Dendritic cell treated with granulocyte-macrophage colony-stimulating factor and Interleukin-4, amounts not matched to agents 40 ng/mL and 50 ng/mL, for 4 days (primary cell): Measurements from ENCODE around the gene CDC42BPG.
A peak's percentile ranks its signal among the peaks of the same experiment; 100 is the strongest.

Source experiments
- H3K27ac Mint-ChIP-seq: one replicate; pipeline ENCODE4 v1.8.0; 2022; ENCODE audit warnings: mild to moderate bottlenecking, mixed read lengths
- H3K27me3 Mint-ChIP-seq: one replicate; pipeline ENCODE4 v1.8.0; 2022; ENCODE audit warnings: mild to moderate bottlenecking, mixed read lengths
- H3K36me3 Mint-ChIP-seq: one replicate; pipeline ENCODE4 v1.8.0; 2022; ENCODE audit warnings: low read depth, mixed read lengths
- H3K4me1 Mint-ChIP-seq: one replicate; pipeline ENCODE4 v1.8.0; 2022; ENCODE audit warnings: low read depth, mixed read lengths
- H3K4me3 Mint-ChIP-seq: one replicate; pipeline ENCODE4 v1.8.0; 2022; ENCODE audit warnings: mild to moderate bottlenecking, moderate library complexity, mixed read lengths
- H3K9me3 Mint-ChIP-seq: one replicate; pipeline ENCODE4 v1.8.0; 2022; ENCODE audit warnings: mixed read lengths
- intact Hi-C: fragments of 100-400 bp; cut with micrococcal nuclease; formaldehyde crosslinking; loops from one replicate; pipeline ENCODE4 v1.15.0; 2022

Gene CDC42BPG

DNA sequence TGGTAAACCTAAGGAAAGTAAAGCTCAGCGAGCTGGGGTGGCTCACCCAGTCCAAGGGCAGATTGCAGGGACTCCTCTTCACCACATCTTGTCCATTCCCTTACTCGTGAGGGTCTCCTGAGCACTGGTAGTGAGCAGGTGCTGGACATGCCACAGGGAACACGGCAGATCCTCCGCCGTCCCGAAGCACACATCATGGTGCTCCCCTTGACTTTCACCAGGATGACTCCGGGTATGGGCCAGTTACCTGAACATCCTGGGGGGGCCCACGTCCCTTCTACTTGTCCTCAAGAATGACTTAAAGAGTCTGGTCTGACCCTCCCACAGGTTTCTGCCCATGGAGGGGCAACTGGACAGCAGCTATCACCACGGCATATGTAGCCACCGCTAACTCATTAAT is 58.1 kb downstream of the CDC42BPG start:
- Mint-ChIP-seq H3K4me1 (no peaks in the 10 kb centered on the region), H3K27ac (no peak overlapping the region), H3K36me3 (peaks cover 30% of the 10 kb centered on the region), H3K9me3 (no peaks in the 10 kb centered on the region), H3K4me3 (no peak overlapping the region), H3K27me3 (no peaks in the 10 kb centered on the region)
- intact Hi-C loops, result no loop called here

DNA sequence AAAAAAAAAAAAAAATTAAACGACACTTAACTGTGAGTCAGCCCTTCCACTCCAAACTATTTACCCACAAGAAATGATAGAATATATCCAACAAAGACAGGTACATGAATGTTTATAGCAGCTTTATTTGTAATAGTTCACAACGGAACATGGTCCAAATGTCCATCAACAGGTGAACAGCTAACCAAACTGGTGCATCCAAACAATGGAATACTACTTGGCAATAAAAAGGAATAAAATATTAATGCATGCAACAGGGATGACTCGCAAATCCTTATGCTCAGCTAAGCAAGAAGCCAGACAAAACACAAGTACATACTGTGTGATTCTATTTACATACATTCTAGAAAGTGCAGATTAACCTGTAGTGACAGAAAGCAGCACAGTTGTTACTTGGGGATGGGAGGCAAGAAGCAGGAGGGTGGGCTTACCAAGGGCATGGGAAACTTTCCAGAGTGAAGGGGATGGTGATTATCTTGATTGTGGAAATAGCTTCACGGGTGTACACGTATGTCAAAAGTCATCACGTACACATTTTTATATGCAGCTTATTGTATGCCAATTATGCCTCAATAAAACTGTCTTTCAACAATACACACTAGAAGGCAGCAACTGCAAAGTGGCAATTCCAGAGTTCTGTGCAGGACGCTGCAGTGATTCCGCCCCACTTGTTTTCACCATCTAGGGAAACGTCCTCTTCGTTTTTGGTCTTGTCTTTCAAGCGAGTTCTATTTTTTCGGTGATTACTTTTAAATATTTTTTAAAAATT is 59.5 kb downstream of the CDC42BPG start:
- H3K9me3 Mint-ChIP-seq, result no peaks in the 10 kb centered on the region
- no peaks in the 10 kb centered on the region for H3K4me1 Mint-ChIP-seq
- H3K4me3 Mint-ChIP-seq, result no peak overlapping the region
- no peaks in the 10 kb centered on the region for H3K27me3 Mint-ChIP-seq
- no peak overlapping the region for H3K27ac Mint-ChIP-seq
- intact Hi-C loops, result no loop called here
- peaks cover 22% of the 10 kb centered on the region for H3K36me3 Mint-ChIP-seq

DNA sequence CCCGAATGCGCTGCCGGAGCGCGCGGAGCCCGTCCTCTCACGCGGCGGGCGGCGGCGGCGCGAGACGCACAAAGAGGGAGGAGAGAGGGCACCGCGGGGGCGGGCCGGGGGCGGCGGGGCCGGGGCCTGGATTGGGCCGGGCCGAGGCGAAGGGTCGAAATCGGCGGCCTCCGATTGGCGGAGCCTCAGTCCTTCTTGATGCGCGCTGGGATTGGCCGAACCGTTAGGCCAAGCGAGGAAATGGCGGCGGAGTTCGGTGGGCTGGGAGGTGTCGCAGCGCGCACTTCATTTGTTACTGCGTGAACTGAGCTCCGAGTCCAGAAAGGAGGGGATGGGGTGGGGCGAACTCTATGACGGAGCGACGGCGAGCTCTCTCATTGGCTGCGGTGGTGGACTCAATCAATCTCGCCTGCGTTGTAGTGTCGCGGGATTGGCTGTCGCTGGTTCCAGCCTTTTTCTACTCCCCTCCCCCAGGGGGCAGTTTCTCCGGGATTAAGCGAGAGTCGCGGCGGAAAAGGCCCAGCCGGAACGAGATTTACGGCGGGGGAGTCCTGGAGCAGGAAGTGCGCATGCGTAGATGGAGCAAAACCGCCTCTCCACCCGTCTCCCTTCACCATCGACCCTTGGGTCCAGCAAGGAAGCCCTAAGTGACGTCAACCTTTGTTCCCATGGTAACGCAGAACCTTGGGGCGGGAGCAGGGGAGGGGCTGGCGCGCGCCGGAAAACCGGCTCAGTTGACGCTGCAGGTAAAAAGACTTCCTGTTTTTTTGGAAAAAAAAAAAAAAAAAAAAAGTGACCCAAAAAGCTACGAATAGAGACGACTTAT is 65.8 kb downstream of the CDC42BPG start, which contains the start of gene SF1:
TSS of gene SF1 (minus strand) at position 70 of the 826 bp plus-strand sequence. CDS start 150 bp downstream, outside the sequence.
- peaks cover 44% of the 10 kb centered on the region for H3K36me3 Mint-ChIP-seq

GRCh38 chr11:64778223-64778472 is 66.3 kb downstream of the CDC42BPG start:
- peak overlapping the region; percentile 95 for H3K27ac Mint-ChIP-seq
- H3K4me3 Mint-ChIP-seq, result peak overlapping the region; percentile 75
- peaks cover 39% of the 10 kb centered on the region for H3K4me1 Mint-ChIP-seq
- H3K9me3 Mint-ChIP-seq, result no peaks in the 10 kb centered on the region
- peaks cover 49% of the 10 kb centered on the region for H3K36me3 Mint-ChIP-seq
- H3K27me3 Mint-ChIP-seq, result no peaks in the 10 kb centered on the region
- intact Hi-C loops, result loop anchor here (1.0 to 5.0 kb wide), 2 partner anchors 25 to 36 kb away; partner anchors contain the start of genes MAP4K2 and RASGRP2

More for the DNA sequence above, 65.8 kb downstream of the CDC42BPG start, which contains the start of gene SF1:
- no peaks in the 10 kb centered on the region for H3K9me3 Mint-ChIP-seq
- H3K27me3 Mint-ChIP-seq, result no peaks in the 10 kb centered on the region
- H3K4me1 Mint-ChIP-seq, result peaks cover 34% of the 10 kb centered on the region
- H3K27ac Mint-ChIP-seq, result peak within 1 kb of the TSS; percentile 95
- peak within 1 kb of the TSS; percentile 84 for H3K4me3 Mint-ChIP-seq
- intact Hi-C loops, result loop anchor here (1.0 to 5.0 kb wide), 2 partner anchors 25 to 36 kb away; partner anchors contain the start of genes MAP4K2 and RASGRP2

DNA sequence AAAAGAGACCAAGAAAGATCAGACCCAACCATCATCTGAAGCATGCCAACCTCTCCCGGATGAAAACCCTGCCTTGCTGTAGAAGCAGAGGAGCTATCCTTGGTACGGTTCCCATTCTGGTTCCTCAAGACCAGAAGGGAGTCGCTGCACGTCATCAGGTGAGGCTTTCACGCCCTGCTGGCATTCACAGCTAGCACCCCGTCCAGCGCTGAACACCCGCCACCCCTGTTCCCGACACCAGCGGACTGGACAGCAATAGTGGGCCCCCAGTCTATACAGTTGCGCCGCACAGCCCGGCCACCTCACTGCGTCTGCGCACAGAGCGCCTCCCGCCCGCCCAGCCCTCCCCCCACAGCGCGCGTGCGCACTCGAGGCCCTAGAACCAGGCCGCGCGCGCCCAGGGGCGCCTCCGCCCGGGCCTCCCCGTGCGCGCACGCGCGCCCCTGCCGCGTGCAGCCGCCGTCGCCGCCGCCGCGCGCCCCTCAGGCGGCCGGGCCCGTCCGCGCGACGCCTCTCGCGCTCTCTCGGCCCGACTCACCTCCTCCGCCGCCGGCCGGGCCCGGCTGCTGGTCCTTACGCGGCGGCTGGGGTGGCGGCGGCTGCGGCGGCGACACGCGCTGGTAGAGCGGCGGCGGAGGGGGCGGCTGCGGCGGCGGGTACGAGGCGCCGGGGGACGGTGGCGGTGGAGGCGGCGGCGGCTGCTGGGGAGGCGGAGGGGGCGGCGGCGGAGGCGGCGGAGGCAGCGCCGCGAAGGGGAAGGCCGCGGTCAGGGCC is 66.8 kb downstream of the CDC42BPG start:
- H3K27me3 Mint-ChIP-seq, result no peaks in the 10 kb centered on the region
- peaks cover 55% of the 10 kb centered on the region for H3K36me3 Mint-ChIP-seq

GRCh38 chr11:64776875-64777274 is 67.6 kb downstream of the CDC42BPG start:
- Mint-ChIP-seq H3K36me3 (peaks cover 62% of the 10 kb centered on the region), H3K27ac (peak overlapping the region; percentile 81), H3K4me3 (peak overlapping the region; percentile 84), H3K9me3 (no peaks in the 10 kb centered on the region), H3K4me1 (peaks cover 52% of the 10 kb centered on the region), H3K27me3 (no peaks in the 10 kb centered on the region)
- intact Hi-C loops, result loop anchor here (5.0 kb wide), 1 partner anchor 35 kb away; the partner anchor contains the start of gene RASGRP2

More for the DNA sequence above, 66.8 kb downstream of the CDC42BPG start:
- peaks cover 45% of the 10 kb centered on the region for H3K4me1 Mint-ChIP-seq
- H3K9me3 Mint-ChIP-seq, result no peaks in the 10 kb centered on the region
- intact Hi-C loops, result loop anchor here (1.0 to 5.0 kb wide), 2 partner anchors 26 to 35 kb away; partner anchors contain the start of genes MAP4K2 and RASGRP2
- H3K4me3 Mint-ChIP-seq, result peak overlapping the region; percentile 84
- H3K27ac Mint-ChIP-seq, result peak overlapping the region; percentile 95

GRCh38 chr11:64776425-64776824 is 68.0 kb downstream of the CDC42BPG start:
- Mint-ChIP-seq H3K4me1 (peaks cover 57% of the 10 kb centered on the region), H3K9me3 (no peaks in the 10 kb centered on the region), H3K27ac (peak overlapping the region; percentile 81), H3K36me3 (peaks cover 67% of the 10 kb centered on the region), H3K4me3 (peak overlapping the region; percentile 84), H3K27me3 (no peaks in the 10 kb centered on the region)
- intact Hi-C loops, result loop anchor here (5.0 kb wide), 1 partner anchor 34 kb away; the partner anchor contains the start of gene RASGRP2

- Mint-ChIP-seq H3K9me3 (no peaks in the 10 kb centered on the region), H3K4me3 (no peak overlapping the region), H3K4me1 (peaks cover 56% of the 10 kb centered on the region), H3K27ac (no peak overlapping the region), H3K36me3 (peaks cover 85% of the 10 kb centered on the region), H3K27me3 (no peaks in the 10 kb centered on the region)
- intact Hi-C loops, result no loop called here
Measured at GRCh38 chr11:64774144-64774543, 70.3 kb downstream of the CDC42BPG start.
